Measurements from ENCODE around the gene ANO3.

GRCh38 chr11:26618441-26618840 is 286.5 kb downstream of the ANO3 start:
- TF ChIP-seq POLR2A (IDR thresholded peaks at IDR 0.05) (no peak), CTCF (IDR thresholded peaks at IDR 0.05) (no peak)

Data from thyroid gland (tissue), 4 donors.